Measurements from ENCODE around the gene MRPL50. TPM values are rescaled to one million over a fixed set of nuclear protein-coding genes. Genes with fewer than 3 reads are reported as not detected.
A peak's percentile ranks its signal among the peaks of the same experiment; 100 is the strongest.

MRPL50 gene
- total RNA-seq, 6 experiments from 2014 or later: 4.6 to 8.7 (median 6.7) TPM

DNA sequence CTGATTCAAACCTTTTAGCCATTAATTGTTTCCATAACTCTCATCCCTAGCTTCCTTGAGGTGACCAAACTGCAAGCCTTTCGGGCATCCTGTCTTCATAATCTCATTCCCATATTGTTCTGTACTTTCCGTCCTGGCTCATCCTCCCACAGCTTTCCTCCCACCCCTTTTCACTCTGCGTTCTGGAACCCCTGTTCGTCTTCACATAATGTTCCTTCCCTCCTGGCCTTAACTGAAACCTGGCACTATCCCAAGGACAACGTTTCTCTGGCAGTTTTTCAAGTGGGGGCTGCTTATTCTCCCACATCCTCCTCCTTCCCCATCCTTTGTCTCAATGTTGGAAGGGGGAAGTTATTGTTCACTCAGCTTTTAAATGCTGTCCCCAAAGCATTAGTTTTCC, 1.7 kb upstream of the MRPL50 start:
- ATAC-seq (no peak), DNase-seq (no peak)
- H3K9me3 ChIP-seq: peaks cover 0 to under 1% (median 0%) of the 10 kb centered on the region in 4 donors
- intact Hi-C loops (cut with DNase I): no loop called here
- H3K4me1 ChIP-seq: peaks cover 0 to 34% (median 3%) of the 10 kb centered on the region in 4 donors
- peak overlapping the region; percentile 49 to 66 (median 64) for H3K4me3 ChIP-seq
- 30% methylated on average over 5 of the region's 5 CpGs for WGBS (ENCODE audit: insufficient coverage, low coverage, low lambda C conversion rate, missing lambda C conversion rate)
- TF ChIP-seq, protein P1, sequence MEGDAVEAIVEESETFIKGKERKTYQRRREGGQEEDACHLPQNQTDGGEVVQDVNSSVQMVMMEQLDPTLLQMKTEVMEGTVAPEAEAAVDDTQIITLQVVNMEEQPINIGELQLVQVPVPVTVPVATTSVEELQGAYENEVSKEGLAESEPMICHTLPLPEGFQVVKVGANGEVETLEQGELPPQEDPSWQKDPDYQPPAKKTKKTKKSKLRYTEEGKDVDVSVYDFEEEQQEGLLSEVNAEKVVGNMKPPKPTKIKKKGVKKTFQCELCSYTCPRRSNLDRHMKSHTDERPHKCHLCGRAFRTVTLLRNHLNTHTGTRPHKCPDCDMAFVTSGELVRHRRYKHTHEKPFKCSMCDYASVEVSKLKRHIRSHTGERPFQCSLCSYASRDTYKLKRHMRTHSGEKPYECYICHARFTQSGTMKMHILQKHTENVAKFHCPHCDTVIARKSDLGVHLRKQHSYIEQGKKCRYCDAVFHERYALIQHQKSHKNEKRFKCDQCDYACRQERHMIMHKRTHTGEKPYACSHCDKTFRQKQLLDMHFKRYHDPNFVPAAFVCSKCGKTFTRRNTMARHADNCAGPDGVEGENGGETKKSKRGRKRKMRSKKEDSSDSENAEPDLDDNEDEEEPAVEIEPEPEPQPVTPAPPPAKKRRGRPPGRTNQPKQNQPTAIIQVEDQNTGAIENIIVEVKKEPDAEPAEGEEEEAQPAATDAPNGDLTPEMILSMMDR (IDR thresholded peaks at IDR 0.05): no peak
- no peak for TF ChIP-seq POLR2A (IDR thresholded peaks at IDR 0.05)
- H3K36me3 ChIP-seq: peaks cover 0 to 44% (median 34%) of the 10 kb centered on the region in 4 donors
- H3K27me3 ChIP-seq: no peaks in the 10 kb centered on the region
- peak overlapping the region in 2 of 3 donors; percentile 80 to 81 for H3K27ac ChIP-seq

DNA sequence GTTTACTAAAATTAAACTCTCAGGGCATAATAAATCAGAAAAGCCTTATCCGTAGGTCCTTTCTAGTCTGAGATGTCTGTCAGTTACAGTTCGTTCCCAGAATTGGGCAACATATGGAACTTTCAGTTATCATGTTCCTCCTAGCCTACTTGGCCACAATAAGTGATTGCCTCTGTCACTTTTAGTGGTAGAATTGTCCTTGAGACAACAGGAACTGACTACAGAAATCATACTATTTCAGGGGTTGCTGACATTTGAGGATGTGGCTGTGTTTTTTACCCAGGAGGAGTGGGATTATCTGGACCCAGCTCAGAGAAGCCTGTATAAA, 1.2 kb upstream of the MRPL50 start:
- Histone ChIP-seq H3K27me3 (no peaks in the 10 kb centered on the region), H3K4me1 (peaks cover 0 to 34% (median 3%) of the 10 kb centered on the region in 4 donors), H3K36me3 (peaks cover 0 to 39% (median 31%) of the 10 kb centered on the region in 4 donors), H3K4me3 (peak overlapping the region; percentile 49 to 66 (median 64)), H3K9me3 (no peaks in the 10 kb centered on the region), H3K27ac (peak overlapping the region; percentile 80 to 83 (median 81))
- WGBS (ENCODE audit: insufficient coverage, low coverage, low lambda C conversion rate, missing lambda C conversion rate): 0% methylated on average over 2 of the region's 2 CpGs
- ATAC-seq (no peak), DNase-seq (no peak)
- intact Hi-C loops (cut with DNase I): no loop called here
- TF ChIP-seq POLR2A (IDR thresholded peaks at IDR 0.05): no peak
- TF ChIP-seq, protein P1 (IDR thresholded peaks at IDR 0.05): no peak

DNA sequence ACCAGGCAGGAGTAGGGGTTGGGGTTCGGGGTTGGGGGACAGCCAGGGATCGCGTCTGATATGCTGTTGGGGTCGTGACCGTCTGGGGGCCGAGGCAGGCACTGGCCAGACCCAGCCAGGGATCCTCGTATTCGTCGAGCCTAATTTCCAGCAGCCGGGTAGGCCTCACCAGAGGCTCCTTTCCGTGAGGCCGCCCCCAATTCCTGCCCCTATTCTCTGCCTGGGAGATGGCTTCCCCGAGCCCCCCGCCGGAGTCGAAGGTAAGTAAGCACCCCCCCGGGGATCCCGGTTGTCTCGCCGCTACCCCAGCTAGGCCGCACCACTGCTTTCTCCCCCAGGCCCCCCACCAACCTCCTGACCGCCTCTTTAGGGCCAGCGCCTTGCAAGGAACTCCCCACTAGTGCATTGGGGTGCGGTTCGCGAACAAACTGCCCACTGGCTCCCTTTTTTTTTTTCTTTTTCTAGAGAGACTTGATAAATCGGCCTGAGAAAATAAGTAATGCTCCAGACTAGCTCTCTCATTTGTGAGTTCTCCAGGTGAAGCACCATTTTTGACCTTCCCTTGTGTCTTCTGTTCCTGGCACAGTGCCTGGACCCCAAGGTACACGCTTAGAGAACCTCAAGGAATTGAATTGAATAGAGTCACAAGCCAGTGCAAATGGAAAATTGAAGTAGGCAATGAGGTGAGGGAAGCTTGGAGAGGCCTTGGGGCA, 668 bp upstream of the MRPL50 start:
- H3K9me3 ChIP-seq: no peaks in the 10 kb centered on the region
- H3K36me3 ChIP-seq: peaks cover 0 to 35% (median 26%) of the 10 kb centered on the region in 4 donors
- peak in 2 of 4 donors; percentile 27 to 38 for ATAC-seq
- DNase-seq: peak in 2 of 3 donors; percentile 53 to 57
- intact Hi-C loops (cut with DNase I): no loop called here
- TF ChIP-seq POLR2A (IDR thresholded peaks at IDR 0.05): no peak
- TF ChIP-seq, protein P1 (IDR thresholded peaks at IDR 0.05): no peak
- H3K4me1 ChIP-seq: peaks cover 0 to 34% (median 3%) of the 10 kb centered on the region in 4 donors
- H3K4me3 ChIP-seq: peak overlapping the region; percentile 49 to 66 (median 64)
- WGBS (ENCODE audit: insufficient coverage, low coverage, low lambda C conversion rate, missing lambda C conversion rate): 0% methylated on average over 10 of the region's 28 CpGs
- peak overlapping the region; percentile 80 to 83 (median 81) for H3K27ac ChIP-seq
- no peaks in the 10 kb centered on the region for H3K27me3 ChIP-seq

DNA sequence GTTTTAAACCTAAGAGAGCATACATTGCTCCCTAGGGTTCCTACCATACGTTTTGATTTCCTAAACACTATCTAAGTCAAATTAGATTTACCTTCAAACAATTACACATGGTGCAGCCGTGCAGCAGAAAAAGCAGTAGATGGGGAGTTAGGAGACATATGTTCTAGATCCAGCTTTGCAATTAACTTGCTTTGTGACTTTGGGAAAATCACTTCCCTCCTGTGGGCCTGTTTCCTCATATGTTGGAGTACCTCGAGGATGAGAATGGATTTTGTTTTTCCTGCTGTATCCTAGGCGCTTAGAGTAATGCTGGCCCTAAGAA, 711 bp downstream of the MRPL50 start:
- ATAC-seq (no peak), DNase-seq (no peak)
- TF ChIP-seq, protein P1 (IDR thresholded peaks at IDR 0.05): no peak
- no peak for TF ChIP-seq POLR2A (IDR thresholded peaks at IDR 0.05)
- H3K4me3 ChIP-seq: peak overlapping the region; percentile 54 to 66 (median 64)
- H3K27ac ChIP-seq: peak overlapping the region; percentile 83 to 89 (median 86)
- H3K27me3 ChIP-seq: no peaks in the 10 kb centered on the region
- H3K36me3 ChIP-seq: peaks cover 0 to 22% (median 14%) of the 10 kb centered on the region in 4 donors
- intact Hi-C loops (cut with DNase I): no loop called here
- WGBS (ENCODE audit: insufficient coverage, low coverage, low lambda C conversion rate, missing lambda C conversion rate): 2% methylated on average over 4 of the region's 4 CpGs
- H3K9me3 ChIP-seq: no peaks in the 10 kb centered on the region
- H3K4me1 ChIP-seq: peaks cover 0 to 34% (median 3%) of the 10 kb centered on the region in 4 donors

Measured in right lobe of liver (tissue), 6 donors.